ENCODE results near the gene GRM4.

GRCh38 chr6:33985313-33985751 is 160.6 kb downstream of the GRM4 start:
- TF ChIP-seq, protein P1, sequence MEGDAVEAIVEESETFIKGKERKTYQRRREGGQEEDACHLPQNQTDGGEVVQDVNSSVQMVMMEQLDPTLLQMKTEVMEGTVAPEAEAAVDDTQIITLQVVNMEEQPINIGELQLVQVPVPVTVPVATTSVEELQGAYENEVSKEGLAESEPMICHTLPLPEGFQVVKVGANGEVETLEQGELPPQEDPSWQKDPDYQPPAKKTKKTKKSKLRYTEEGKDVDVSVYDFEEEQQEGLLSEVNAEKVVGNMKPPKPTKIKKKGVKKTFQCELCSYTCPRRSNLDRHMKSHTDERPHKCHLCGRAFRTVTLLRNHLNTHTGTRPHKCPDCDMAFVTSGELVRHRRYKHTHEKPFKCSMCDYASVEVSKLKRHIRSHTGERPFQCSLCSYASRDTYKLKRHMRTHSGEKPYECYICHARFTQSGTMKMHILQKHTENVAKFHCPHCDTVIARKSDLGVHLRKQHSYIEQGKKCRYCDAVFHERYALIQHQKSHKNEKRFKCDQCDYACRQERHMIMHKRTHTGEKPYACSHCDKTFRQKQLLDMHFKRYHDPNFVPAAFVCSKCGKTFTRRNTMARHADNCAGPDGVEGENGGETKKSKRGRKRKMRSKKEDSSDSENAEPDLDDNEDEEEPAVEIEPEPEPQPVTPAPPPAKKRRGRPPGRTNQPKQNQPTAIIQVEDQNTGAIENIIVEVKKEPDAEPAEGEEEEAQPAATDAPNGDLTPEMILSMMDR (IDR thresholded peaks at IDR 0.05): no peak
- TF ChIP-seq POLR2A (IDR thresholded peaks at IDR 0.05): no peak

Data from right lobe of liver (tissue), 4 donors.